T-helper 2 cell (primary cell): ENCODE results near the gene MRPL49.
"Not testable (repeated sequence)": the region's sequence is repeated elsewhere in the genome, so short reads cannot be mapped to it uniquely, and the experiment has no call there.

Experiments
- DNase-seq, 5 experiments: peaks; one replicate each; pipeline versions ENCODE4 v3.0.0 to v3.0.0-alpha.2; 2012 to 2022

Gene MRPL49

DNA sequence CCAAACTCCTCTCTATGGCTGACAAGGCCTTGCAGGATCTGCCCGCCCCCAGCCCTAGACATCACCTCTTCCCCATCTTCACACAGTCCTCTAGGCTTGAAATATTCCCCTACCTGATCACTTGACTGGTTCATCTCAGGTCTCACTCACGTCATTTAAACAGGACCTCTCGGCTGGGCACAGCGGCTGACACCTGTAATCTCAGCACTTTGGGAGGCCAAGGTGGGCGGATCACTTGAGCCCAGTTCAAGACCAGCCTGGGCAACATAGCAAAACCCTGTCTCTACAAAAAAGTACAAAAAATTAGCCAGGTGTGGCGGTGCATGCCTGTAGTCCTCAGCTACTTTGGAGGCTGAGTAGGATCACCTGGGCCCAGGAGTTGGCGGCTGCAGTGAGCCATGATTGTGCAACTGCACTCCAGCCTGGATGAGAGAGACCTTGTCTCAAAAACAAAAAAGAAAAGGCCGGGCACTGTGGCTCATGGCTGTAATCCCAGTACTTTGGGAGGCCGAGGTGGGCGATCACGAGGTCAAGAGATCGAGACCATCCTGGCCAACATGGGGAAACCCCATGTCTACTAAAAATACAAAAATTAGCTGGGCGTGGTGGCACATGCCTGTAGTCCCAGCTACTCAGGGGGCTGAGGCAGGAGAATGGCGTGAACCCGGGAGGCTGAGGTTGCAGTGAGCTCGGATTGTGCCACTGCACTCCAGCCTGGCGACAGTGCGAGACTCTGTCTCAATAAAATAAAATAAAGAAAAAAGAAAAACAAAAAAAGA lies 3.0 kb upstream of the MRPL49 start:
- DNase-seq, result not testable (repeated sequence)

- DNase-seq, result no peak
Measured at GRCh38 chr11:65119670-65119995, 2.5 kb upstream of the MRPL49 start.

- DNase-seq, result no peak
Measured at GRCh38 chr11:65120831-65121230, 1.3 kb upstream of the MRPL49 start.

DNA sequence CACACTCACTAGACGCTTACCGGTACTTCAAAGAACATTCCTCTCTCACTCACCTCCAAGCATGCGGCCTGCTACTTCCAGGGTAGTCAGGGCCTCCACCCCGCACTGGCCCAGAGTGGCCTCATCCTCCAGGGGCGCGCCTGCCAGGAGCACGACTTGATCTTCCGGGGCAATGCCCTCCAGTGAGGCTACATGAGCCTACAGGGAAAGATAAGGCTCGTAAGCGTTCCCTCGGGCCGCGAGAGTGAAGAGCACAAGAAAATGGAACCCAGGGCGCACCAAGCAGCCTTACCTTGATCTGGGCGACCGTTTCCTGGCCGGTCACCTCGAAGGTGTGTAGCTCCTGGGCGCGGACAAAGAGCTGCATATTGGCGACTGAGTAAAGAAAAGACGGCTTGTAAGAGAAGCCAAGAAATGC lies 665 bp upstream of the MRPL49 start:
- peak in 1 of 5 experiments; percentile 55 for DNase-seq

DNA sequence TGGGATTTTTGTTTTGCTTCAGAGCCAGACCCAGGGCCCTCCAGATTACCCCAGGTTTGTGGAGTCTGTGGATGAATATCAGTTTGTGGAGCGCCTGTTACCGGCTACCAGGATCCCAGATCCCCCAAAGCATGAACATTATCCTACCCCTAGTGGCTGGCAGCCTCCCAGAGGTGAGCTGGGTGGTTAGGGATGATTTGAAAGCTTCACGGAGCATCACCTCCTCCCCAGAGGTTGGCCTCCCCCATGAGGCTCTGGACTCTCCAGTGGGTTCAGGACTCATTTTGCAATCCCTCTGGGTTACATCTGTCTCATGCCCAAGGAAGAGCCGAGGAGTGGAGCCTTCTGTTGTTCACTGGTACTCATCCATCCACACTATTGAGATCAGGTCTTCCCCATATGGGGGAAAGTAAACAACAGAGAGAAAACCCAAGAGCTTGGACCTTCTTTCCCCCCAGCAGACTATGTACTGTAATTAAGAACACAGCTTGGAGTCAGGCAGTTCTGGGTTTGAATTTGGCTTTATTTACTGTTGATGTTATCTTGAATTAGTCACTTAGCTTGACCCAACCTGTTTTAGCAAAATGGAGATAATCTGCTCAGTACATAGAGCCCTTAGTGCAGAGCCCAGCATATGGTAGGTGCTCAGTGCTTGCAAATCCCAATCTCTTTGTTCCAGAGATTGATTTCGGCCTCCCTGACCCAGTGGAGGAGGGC lies 2.5 kb downstream of the MRPL49 start:
- DNase-seq, result no peak

DNA sequence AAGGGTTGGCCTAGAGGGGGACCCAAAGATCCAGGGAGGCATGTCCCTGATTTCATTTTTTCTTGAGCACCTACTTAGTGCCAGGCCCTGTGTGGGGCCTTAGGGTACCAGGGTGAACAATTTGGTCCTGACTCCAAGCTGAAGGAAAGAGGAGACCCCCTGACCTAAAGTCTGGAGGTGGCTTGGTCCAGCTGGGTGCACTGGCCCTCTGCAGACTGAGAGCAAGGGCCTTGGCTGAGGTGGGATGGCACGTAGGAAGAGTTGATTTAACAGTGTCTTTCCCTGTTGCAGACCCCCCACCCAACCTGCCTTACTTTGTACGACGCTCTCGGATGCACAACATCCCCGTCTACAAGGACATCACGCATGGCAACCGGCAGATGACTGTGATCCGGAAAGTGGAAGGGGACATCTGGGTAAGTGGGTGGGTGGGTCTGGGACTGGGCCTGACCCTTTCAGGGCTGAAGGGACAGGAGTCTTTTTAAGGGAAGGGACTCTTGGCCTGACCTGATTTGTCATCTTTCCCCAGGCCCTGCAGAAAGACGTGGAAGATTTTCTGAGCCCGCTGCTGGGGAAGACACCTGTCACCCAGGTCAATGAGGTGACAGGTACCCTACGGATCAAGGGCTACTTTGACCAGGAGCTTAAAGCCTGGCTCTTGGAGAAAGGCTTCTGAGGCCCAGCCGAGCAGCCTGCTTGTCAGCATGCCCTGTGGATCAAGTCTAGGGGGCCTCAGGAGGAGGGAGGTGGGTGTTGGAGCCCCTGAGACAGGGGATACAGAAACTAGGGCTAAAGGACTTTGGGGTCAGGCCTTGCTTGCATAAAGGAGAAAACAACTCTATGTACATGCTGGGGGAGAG lies 3.3 kb downstream of the MRPL49 start:
- DNase-seq, result no peak

- no peak for DNase-seq
Measured at GRCh38 chr11:65126624-65127274, 4.6 kb downstream of the MRPL49 start.

- DNase-seq, result no peak
Measured at GRCh38 chr11:65127473-65128181, 5.5 kb downstream of the MRPL49 start.

DNA sequence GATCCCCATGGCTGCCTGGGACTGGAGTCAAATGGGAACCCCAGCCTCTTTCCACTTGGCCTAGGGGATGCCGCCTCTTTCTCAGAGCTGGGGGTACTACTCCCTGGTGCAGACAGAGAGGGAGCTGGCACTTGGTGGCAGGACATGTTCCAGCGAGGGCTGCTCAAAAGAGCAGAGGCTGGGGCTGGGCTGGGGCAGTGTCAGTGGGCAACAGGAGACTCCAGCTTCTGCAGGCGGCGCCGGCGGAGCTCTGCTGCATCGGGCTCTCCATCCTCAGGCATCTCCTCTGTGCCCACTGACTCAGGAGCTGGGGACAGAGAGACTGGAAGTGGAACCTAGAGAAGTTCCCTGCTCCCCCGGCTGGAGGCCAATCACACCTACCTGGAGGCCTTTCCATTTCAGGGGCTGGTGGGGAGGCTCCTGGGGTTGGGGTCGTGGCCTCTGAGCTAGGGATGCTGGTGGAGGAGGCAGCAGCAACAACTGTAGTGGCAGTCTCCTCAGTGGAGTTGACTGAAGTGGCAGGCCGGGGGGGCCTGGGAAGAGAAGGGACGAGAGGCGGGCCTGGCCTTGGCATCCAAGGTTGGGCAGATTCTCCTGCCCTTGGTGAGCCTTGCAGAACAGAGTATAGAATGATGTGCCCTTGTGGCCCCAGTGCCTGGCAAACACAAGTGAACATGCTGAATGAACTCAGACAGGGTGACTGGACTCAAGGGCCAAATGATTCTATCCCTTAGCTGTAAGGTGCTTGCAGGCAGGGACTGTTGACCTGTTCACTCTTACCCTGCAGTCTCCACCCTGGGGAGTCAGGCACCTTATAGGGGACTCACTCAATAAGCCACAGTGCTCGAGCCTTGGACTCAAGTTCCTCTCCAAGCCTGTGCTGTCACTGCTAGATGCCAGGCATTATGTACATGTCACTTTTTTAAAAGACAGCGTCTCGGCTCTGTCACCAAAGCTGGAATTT lies 6.3 kb downstream of the MRPL49 start:
- DNase-seq, result no peak

DNA sequence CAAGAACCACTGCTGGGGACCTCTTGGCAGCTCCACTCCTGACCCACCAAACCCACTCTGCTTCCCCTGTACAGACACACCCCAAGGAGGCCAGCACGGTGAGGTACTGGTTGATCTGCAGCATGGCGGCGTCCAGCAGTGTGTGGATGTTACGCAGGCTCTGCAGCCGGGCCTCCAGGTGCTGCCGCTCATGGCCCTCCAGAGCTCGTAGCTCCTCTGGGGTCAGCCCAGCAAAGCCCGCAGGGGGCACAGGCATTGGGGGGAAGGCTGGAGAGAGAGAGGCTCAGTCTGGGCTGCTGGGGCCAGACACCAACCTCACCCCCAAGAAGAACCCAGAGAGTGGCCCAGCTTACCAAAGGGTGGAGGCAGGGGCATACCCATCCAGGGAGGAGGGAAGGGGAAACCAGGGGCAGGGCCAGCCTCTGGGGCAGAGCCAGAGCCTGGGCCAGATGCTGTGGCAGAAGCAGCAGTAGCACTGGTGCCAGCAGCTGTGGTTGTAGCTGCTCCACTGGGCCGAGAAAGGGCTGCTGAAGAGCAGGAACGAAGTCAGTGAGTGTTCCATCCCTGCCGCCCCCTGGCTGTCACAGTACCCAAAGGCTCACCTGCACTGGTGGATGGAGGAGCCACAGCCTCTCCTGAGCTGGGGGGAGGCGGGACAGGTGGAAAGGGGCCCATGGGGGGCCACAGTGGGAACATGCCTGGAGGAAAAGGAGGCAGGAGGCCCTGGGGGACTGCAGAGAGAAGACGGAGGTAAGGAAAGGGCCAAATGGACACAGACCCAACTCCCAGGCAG lies 7.7 kb downstream of the MRPL49 start:
- DNase-seq, result no peak

DNA sequence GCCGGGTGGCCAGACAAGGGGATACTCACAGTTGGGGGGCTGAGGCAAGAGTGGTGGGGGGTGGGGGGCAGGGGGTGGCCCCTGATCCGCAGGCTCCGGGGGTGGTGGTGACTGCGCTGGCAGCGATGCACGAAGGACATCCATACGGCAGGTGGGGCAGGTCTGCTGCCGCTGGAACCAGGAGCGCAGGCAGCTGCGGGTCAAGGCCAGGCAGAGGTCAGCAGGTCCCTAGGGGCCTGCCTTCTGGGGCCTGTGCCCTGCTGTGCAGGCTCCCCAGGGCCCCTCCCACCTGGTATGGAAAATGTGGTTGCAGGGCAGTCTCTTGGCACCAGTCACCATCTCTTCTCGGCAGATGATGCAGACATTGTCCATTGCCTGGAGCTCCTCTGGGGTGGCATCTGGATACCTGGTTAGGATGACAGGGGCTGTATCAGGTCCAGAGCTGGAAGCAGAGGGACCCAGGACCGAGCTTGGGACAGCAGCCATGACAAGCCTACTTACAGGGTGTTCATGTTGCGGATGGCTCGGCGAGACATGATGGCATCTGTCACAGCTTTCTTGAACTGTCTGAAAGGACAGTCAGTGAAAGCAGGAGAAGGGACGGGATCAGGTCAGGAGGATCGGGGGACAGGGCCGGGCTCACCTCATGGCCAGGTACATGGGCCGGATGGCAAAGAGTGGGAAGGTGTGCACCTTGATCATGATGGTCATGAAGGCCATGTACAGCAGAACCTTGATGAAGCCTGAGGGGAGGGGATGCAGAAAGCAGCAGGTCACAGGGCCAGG lies 8.7 kb downstream of the MRPL49 start:
- no peak for DNase-seq

- no peak for DNase-seq
Measured at GRCh38 chr11:65131417-65131776, 9.3 kb downstream of the MRPL49 start.

DNA sequence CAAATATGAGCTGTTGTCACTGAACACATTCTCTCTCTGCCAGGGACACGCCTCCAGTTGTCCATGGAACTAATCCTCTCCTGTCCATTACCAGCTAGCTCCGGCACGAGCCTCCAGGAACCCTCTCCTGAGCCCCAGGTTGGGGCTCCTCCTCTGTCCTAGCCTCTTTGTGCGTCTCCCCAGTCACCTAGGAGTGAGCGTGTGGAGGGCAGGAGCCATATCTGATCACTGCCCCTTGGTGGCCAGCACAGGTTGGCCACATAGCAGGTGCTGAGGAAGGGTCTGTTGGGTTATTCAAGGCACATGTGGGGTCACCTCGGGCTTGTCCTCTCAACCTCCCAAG lies 9.7 kb downstream of the MRPL49 start:
- no peak for DNase-seq

GRCh38 chr11:65132238-65132987 lies 10.3 kb downstream of the MRPL49 start:
- no peak for DNase-seq

DNA sequence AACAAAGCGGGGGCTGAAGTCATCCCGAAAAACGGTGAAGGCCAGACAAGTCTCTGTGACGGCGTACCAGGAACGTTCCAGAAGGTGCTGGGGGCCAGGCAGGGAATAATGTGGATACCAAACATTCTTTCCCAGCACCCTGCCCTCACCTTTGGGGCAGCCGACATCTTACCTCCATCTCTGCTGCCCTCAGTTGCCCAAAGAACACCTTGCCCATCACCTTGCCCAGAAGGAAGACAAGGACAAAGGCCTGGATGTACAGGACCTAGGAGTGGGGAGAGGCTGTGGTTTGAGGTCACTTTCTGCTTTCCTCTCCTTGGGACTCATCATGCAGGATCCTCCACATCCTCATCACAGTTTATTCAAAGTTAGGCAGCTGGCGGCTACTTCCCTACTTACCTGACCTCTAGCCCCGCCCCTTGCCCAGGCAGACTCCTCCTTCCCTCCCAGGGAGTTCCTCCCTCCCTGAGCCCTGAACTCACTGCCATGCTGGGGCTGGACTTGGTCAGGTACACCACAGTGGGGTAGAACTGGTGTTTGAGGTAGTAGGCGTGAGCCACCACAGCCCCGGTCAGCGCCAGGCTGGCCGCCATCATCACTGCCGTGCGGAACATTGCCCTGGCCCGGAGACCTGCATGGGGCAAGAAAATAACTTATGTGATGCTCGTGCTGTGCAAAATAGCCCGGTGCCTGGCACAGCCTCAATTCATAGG lies 11.0 kb downstream of the MRPL49 start:
- DNase-seq, result peak in 4 of 5 experiments; percentile 17 to 64 (median 46)

GRCh38 chr11:65133724-65134123 lies 11.6 kb downstream of the MRPL49 start:
- DNase-seq, result no peak

GRCh38 chr11:65134240-65134951 lies 12.3 kb downstream of the MRPL49 start, which contains the start of gene SYVN1:
SYVN1 (minus strand) TSS chr11:65134519; CDS start chr11:65133601, 918 bp downstream.
- peak; percentile 82 to 95 (median 90) for DNase-seq
